Tibial nerve (tissue), 4 donors: Measurements from ENCODE around the gene ZNF354B. TPM values are rescaled to one million over a fixed set of nuclear protein-coding genes. Genes with fewer than 3 reads are reported as not detected.
"Not testable (repeated sequence)": the region's sequence is repeated elsewhere in the genome, so short reads cannot be mapped to it uniquely, and the experiment has no call there.

ENCODE experiments used
- DNase-seq, 2 donors: peaks; one replicate each; pipeline ENCODE4 v3.0.0-alpha.2; 2019; ENCODE audit warnings: low spot score in 2 of 2
- H3K27ac ChIP-seq, 4 donors: fragments of 200-600 bp; sonication (generic) in 3 of 4; one replicate each; pipeline ENCODE4 v1.5.1; 2017 to 2019; ENCODE audit warnings: mild to moderate bottlenecking in 1 of 4
- H3K27me3 ChIP-seq, 2 donors: fragments of 200-600 bp; sonication (generic) in 1 of 2; one replicate each; pipeline versions ENCODE4 v1.5.1 to v1.6.0; 2017 to 2019
- H3K36me3 ChIP-seq, 3 donors: fragments of 200-600 bp; sonication (generic); one replicate each; pipeline ENCODE4 v1.5.1; 2018 to 2019
- H3K4me1 ChIP-seq, 4 donors: fragments of 200-600 bp; sonication (generic) in 3 of 4; one replicate each; pipeline ENCODE4 v1.5.1; 2017 to 2019
- H3K4me3 ChIP-seq, 4 donors: fragments of 200-600 bp; sonication (generic) in 3 of 4; one replicate each; pipeline ENCODE4 v1.5.1; 2017 to 2019; ENCODE audit warnings: mild to moderate bottlenecking in 1 of 4, moderate library complexity in 1 of 4
- H3K9me3 ChIP-seq, 4 donors: fragments of 200-600 bp; sonication (generic) in 3 of 4; one replicate each; pipeline ENCODE4 v1.5.1; 2017 to 2019
- CTCF ChIP-seq, 5 experiments: fragments of 200-600 bp in 3 of 5; fragments of 450-650 bp in 2 of 5; sonication (generic) in 3 of 5; IDR thresholded peaks; one replicate each; pipeline ENCODE4 v1.5.1; 2016 to 2019; ENCODE audit warnings: antibody characterized with exemption in 5 of 5, mild to moderate bottlenecking in 3 of 5, moderate library complexity in 2 of 5
- EP300 ChIP-seq, 2 donors: sonication (generic); formaldehyde crosslinking; IDR thresholded peaks; one replicate each; pipeline ENCODE4 v1.6.1; 2017; ENCODE audit warnings: antibody characterized with exemption in 2 of 2, mild to moderate bottlenecking in 1 of 2
- POLR2A ChIP-seq, 2 donors: fragments of 450-650 bp; IDR thresholded peaks; one replicate each; pipeline ENCODE4 v1.6.1; 2017; ENCODE audit warnings: antibody characterized with exemption in 2 of 2, mild to moderate bottlenecking in 2 of 2, moderate library complexity in 2 of 2
- WGBS, 2 donors: methylation state at CpG; one replicate each; pipeline ENCODE4 v1.1.5; 2018; 5-methylcytosine and 5-hydroxymethylcytosine counted together
- total RNA-seq, 4 donors: library from RNA; depleted of rRNA; stranded (reverse); fragments of >200 nt; gene quantifications; one replicate each; pipeline ENCODE4 v1.1.0, GENCODE V29; 2016

The ZNF354B gene
- total RNA-seq, 4 donors from 2014 or later, result 18.4 to 38.7 (median 27.9) TPM

DNA sequence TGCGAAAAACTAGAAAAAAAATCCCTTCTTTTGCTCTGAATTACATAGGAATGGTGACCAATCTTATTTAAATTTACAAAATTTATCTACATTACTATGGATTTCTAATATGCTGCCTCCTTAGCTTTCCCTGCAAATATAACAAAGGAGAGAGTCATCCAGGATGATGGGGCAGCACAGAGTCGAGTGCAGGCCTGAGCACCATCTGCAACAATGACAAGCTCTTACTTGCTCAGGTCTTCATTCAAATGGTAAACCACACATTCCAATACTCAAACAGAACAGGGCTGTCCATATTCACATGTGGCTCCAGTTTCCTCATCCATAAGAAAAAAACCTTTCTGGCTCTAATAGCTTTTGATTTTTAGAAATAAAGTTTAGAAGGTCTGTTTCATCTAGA, 33.5 kb upstream of the ZNF354B start:
- Histone ChIP-seq H3K27me3 (no peaks in the 10 kb centered on the region), H3K4me3 (no peak overlapping the region), H3K36me3 (no peaks in the 10 kb centered on the region), H3K27ac (no peak overlapping the region), H3K9me3 (no peaks in the 10 kb centered on the region), H3K4me1 (no peaks in the 10 kb centered on the region)
- TF ChIP-seq EP300 (IDR thresholded peaks at IDR 0.05) (no peak), CTCF (IDR thresholded peaks at IDR 0.05) (no peak), POLR2A (IDR thresholded peaks at IDR 0.05) (no peak)
- no peak for DNase-seq
- 70 to 76% methylated on average over 2 of the region's 2 CpGs for WGBS, 2 donors

- Histone ChIP-seq H3K27ac (no peak overlapping the region), H3K36me3 (no peaks in the 10 kb centered on the region), H3K4me3 (no peak overlapping the region), H3K4me1 (no peaks in the 10 kb centered on the region), H3K9me3 (no peaks in the 10 kb centered on the region), H3K27me3 (no peaks in the 10 kb centered on the region)
- 72 to 84% methylated on average over 4 of the region's 4 CpGs for WGBS, 2 donors
- no peak for DNase-seq
- TF ChIP-seq POLR2A (IDR thresholded peaks at IDR 0.05) (no peak), EP300 (IDR thresholded peaks at IDR 0.05) (no peak), CTCF (IDR thresholded peaks at IDR 0.05) (no peak)
Observed at GRCh38 chr5:178827636-178828035, 32.1 kb upstream of the ZNF354B start.

DNA sequence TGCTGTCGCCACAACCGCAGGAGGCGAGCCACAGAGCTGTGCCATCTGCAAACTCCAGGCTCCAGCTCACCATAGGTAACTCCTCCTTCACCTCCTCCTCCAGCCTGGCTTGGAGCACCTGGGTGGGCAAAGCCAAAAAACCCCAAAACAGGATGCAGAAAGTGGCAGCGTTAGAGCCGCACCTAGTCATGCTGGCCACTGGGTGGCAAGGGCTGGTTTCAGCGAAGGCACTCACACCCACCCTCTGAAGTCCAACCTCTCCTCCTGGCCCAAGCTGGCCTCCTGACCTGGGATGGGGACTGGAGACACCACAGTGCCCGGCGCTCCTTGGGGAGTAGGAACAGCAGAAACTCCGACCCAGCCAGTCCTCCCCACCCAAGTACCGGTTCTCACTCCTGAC, 28.7 kb upstream of the ZNF354B start:
- TF ChIP-seq EP300 (IDR thresholded peaks at IDR 0.05) (no peak), POLR2A (IDR thresholded peaks at IDR 0.05) (no peak), CTCF (IDR thresholded peaks at IDR 0.05) (no peak)
- no peak overlapping the region for H3K27ac ChIP-seq

DNA sequence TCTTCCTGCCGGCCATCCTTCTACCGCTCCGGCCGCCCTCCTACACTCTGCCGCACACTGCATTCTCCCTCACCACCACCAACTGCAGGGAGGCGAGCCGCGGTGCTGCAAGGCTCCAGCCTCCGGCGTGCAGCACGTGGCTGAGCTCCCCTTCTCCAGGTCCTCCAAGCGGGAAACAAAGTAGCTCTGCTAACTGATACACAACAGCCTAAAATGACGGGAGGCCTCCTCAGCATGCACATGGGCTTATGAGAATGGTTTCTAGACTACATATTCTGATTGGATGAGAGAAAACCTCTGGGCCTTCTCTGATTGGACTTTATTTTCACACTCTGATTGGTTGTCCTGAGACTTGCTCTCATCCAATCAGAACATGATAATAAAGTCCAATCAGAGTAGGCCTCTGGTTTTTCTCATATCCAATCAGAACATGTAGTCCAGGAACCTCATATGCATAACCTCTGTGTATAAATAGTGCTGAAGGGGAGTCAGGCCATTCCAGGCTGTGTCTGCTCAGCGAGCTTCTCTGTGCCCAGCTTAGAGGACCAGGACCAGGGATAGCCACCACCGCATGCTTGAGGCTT, 27.0 kb upstream of the ZNF354B start:
- Histone ChIP-seq H3K4me1 (no peaks in the 10 kb centered on the region), H3K27ac (no peak overlapping the region), H3K9me3 (no peaks in the 10 kb centered on the region), H3K36me3 (no peaks in the 10 kb centered on the region), H3K27me3 (no peaks in the 10 kb centered on the region), H3K4me3 (no peak overlapping the region)
- WGBS, 2 donors, result 77 to 97% methylated on average over 15 of the region's 15 CpGs
- no peak for DNase-seq
- TF ChIP-seq EP300 (IDR thresholded peaks at IDR 0.05) (no peak), POLR2A (IDR thresholded peaks at IDR 0.05) (no peak), CTCF (IDR thresholded peaks at IDR 0.05) (no peak)

More for the DNA sequence above, 28.7 kb upstream of the ZNF354B start:
- no peak overlapping the region for H3K4me3 ChIP-seq
- no peaks in the 10 kb centered on the region for H3K27me3 ChIP-seq
- no peak for DNase-seq
- H3K36me3 ChIP-seq, result no peaks in the 10 kb centered on the region
- H3K4me1 ChIP-seq, result no peaks in the 10 kb centered on the region
- no peaks in the 10 kb centered on the region for H3K9me3 ChIP-seq
- 88 to 91% methylated on average over 10 of the region's 10 CpGs for WGBS, 2 donors

GRCh38 chr5:178836628-178837027, 23.1 kb upstream of the ZNF354B start:
- Histone ChIP-seq H3K4me1 (no peaks in the 10 kb centered on the region), H3K27me3 (no peaks in the 10 kb centered on the region)

DNA sequence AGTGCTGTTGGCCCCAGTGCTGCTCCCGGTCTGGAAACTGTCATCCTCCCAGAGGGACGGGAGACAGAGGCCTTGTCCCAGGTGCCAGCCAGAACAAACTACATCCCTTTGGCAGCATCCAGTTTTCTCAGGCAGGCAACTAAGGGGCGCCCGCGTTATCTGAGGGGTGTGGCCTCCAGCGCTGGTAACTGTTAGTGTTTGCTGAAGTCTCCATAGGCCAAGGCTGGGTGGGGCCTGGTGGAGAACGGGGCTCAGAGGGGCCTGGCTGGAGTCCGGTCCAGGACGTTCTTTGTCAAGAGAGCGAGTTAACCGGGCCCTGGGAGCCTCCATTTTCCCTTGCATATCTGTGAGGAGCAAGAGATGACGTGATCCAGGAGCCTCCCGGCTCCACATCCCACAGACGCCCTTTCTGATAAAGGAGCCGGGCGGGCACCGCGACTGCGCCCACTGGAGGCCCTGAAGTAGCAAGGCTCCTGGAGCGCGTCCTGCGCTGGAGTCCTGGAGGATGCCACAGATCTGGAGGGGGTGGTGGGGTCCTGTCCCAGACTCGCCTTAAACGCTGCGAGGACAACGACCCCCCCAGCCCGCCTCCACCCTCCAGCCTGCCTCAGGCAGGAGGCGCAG, 20.9 kb upstream of the ZNF354B start:
- DNase-seq, H3K27ac ChIP-seq, H3K27me3 ChIP-seq, H3K4me3 ChIP-seq, H3K9me3 ChIP-seq, H3K36me3 ChIP-seq, H3K4me1 ChIP-seq: not testable (repeated sequence)
- WGBS, 2 donors, result 74 to 84% methylated on average over 21 to 25 of the region's 28 CpGs

More at GRCh38 chr5:178836628-178837027, 23.1 kb upstream of the ZNF354B start:
- DNase-seq, result no peak
- Histone ChIP-seq H3K27ac (no peak overlapping the region), H3K9me3 (no peaks in the 10 kb centered on the region), H3K4me3 (no peak overlapping the region), H3K36me3 (no peaks in the 10 kb centered on the region)
- TF ChIP-seq CTCF (IDR thresholded peaks at IDR 0.05) (no peak), POLR2A (IDR thresholded peaks at IDR 0.05) (no peak), EP300 (IDR thresholded peaks at IDR 0.05) (no peak)
- WGBS, 2 donors, result 63 to 85% methylated on average over 4 of the region's 4 CpGs
